Prostate gland (tissue), 2 donors: ENCODE results near the gene ARMC9. TPM values are rescaled to one million over a fixed set of nuclear protein-coding genes. Genes with fewer than 3 reads are reported as not detected.

ENCODE experiments used
- DNase-seq: peaks from one replicate; pipeline ENCODE4 v3.0.0-alpha.2; 2019; ENCODE audit warnings: low spot score
- H3K27ac ChIP-seq, 2 donors: fragments of 200-600 bp; sonication (generic); 2 replicates each; pipeline ENCODE4 v1.5.1; 2017 to 2019
- H3K27me3 ChIP-seq: fragments of 200-600 bp; sonication (generic); replicated peaks from 2 replicates; pipeline ENCODE4 v1.5.1; 2019; ENCODE audit not compliant: insufficient read depth
- H3K36me3 ChIP-seq, 2 donors: fragments of 200-600 bp; sonication (generic); 1 replicate in 1 of 2; 2 replicates in 1 of 2; pipeline versions ENCODE4 v1.5.1 to v1.8.1; 2017 to 2019
- H3K4me1 ChIP-seq: fragments of 200-600 bp; sonication (generic); replicated peaks from 2 replicates; pipeline ENCODE4 v1.5.1; 2019
- H3K4me3 ChIP-seq, 2 donors: fragments of 200-600 bp; sonication (generic); 2 replicates each; pipeline ENCODE4 v1.5.1; 2017 to 2019
- H3K9me3 ChIP-seq: fragments of 200-600 bp; sonication (generic); 2 replicates; pipeline ENCODE4 v1.5.1; 2017
- POLR2A ChIP-seq: fragments of 450-650 bp; IDR thresholded peaks from one replicate; pipeline ENCODE4 v1.6.1; 2016; ENCODE audit warnings: antibody characterized with exemption, mild to moderate bottlenecking
- POLR2AphosphoS5 ChIP-seq: sonication (generic); formaldehyde crosslinking; IDR thresholded peaks from one replicate; pipeline ENCODE4 v1.6.1; 2017; ENCODE audit warnings: antibody characterized with exemption
- WGBS: methylation state at CpG from one replicate; pipeline ENCODE4 v1.1.5; 2018; 5-methylcytosine and 5-hydroxymethylcytosine counted together
- intact Hi-C: fragments of 100-400 bp; cut with DNase I; formaldehyde crosslinking; loops from one replicate; pipeline ENCODE4 v1.14.2; 2022
- total RNA-seq, 2 donors: library from RNA; depleted of rRNA; stranded (reverse); fragments of >200 nt; gene quantifications; one replicate each; pipeline ENCODE4 v1.1.0, GENCODE V29; 2016
- TF ChIP-seq, protein P1 (sequence below), 4 experiments: fragments of 200-600 bp in 2 of 4; fragments of 450-650 bp in 2 of 4; sonication (generic) in 2 of 4; IDR thresholded peaks; 1 replicate in 3 of 4; 2 replicates in 1 of 4; pipeline ENCODE4 v1.5.1; 2016 to 2019; ENCODE audit warnings: antibody characterized with exemption in 4 of 4, mild to moderate bottlenecking in 2 of 4, moderate library complexity in 2 of 4

The ARMC9 gene
- total RNA-seq, 2 donors from 2014 or later: 11.3 to 40.0 TPM

DNA sequence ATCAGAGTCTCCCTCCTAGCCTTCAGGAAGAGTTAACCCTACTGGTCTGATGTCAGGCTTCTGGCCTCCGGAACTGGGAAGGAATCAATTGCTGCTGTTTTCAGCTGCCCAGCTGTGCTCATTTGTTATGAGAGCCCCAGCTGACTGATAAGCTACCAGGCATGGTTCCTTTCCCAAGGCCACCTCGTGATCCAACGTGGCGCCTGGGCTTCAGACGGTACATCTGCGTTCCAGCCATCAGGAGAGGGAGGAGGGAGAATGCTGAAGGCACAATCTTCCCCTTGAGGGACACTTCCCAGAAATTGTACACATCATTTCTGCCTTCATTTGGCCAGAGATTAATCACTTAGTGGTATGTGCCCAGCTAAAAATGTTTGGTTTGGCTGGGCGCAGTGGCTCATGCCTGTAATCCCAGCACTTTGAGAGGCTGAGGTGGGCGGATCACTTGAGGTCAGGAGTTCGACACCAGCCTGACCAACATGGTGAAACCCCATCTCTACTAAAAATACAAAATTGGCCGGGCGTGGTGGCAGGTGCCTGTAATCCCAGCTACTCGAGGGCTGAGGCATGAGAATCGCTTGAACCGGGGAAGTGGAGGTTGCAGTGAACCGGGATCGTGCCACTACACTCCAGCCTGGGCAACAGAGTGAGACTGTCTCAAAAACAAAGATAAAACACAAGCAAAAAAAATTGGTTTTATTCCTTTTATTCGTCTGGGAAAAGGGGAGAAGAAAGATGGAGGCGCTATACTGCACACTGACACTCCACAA, 10.5 kb upstream of the ARMC9 start:
- H3K4me1 ChIP-seq: no peaks in the 10 kb centered on the region
- intact Hi-C loops: no loop called here
- H3K9me3 ChIP-seq: no peaks in the 10 kb centered on the region
- H3K27me3 ChIP-seq: no peaks in the 10 kb centered on the region
- no peak overlapping the region for H3K27ac ChIP-seq
- no peak for DNase-seq
- WGBS: 73% methylated on average over 18 of the region's 18 CpGs
- no peaks in the 10 kb centered on the region for H3K36me3 ChIP-seq
- TF ChIP-seq POLR2A (no peak), POLR2AphosphoS5 (no peak)
- TF ChIP-seq, protein P1, sequence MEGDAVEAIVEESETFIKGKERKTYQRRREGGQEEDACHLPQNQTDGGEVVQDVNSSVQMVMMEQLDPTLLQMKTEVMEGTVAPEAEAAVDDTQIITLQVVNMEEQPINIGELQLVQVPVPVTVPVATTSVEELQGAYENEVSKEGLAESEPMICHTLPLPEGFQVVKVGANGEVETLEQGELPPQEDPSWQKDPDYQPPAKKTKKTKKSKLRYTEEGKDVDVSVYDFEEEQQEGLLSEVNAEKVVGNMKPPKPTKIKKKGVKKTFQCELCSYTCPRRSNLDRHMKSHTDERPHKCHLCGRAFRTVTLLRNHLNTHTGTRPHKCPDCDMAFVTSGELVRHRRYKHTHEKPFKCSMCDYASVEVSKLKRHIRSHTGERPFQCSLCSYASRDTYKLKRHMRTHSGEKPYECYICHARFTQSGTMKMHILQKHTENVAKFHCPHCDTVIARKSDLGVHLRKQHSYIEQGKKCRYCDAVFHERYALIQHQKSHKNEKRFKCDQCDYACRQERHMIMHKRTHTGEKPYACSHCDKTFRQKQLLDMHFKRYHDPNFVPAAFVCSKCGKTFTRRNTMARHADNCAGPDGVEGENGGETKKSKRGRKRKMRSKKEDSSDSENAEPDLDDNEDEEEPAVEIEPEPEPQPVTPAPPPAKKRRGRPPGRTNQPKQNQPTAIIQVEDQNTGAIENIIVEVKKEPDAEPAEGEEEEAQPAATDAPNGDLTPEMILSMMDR (IDR thresholded peaks at IDR 0.05): no peak
- no peak overlapping the region for H3K4me3 ChIP-seq

DNA sequence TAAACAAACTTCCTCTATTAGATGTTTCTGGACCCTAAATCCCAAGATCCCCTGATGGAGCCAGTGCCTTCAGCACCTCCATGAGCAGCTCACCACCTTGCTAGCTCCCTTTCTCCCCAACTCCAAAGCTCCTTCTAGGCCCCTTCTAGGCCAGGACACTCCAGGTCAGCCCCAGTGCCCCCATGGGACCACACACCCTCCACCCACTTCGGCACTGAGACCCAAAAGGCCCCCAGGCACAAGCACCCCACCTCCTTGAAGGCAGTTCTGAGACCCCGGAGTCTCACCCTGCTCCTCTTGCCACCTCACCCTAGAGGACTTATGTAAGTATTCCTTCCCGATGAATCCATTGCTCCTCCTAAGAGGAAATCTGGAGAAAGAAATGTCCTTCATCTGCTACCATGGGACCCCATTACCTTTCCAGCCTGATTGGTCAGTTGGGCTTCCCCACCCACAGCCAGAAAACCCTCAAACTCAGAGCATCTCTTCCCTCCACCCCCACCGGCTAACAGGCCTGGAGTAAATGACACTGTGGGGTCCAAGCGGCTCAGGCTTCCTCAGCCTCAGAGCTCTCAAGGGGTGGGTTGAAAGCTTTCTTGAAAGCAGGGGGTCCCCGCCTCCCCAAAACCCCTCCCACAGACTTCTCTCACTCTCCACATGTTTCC, 9.8 kb upstream of the ARMC9 start:
- H3K27ac ChIP-seq: no peak overlapping the region
- H3K9me3 ChIP-seq: no peaks in the 10 kb centered on the region
- H3K27me3 ChIP-seq: no peaks in the 10 kb centered on the region
- 95% methylated on average over 6 of the region's 6 CpGs for whole genome bisulfite sequencing
- H3K36me3 ChIP-seq: no peaks in the 10 kb centered on the region
- intact Hi-C loops: no loop called here
- no peaks in the 10 kb centered on the region for H3K4me1 ChIP-seq
- H3K4me3 ChIP-seq: no peak overlapping the region
- TF ChIP-seq, protein P1 (IDR thresholded peaks at IDR 0.05): no peak
- TF ChIP-seq POLR2AphosphoS5 (no peak), POLR2A (no peak)
- no peak for DNase-seq

DNA sequence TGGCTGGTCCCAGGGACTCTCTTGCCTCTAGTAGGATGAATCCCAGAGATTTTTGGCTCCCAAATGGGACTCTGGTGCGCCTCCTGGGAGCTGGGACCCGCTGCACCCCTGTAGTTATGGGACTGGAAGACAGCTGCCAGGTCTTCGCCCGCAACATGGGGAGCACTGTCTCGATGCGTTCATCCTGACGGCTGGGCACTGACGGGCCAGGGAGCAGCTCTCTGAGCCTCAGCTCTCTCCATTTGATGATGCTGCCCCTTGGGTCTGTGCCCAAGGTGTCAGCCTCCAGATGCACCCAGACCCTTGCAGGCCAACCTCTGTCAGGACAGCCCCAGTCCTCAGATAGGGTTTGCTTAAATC, 9.3 kb upstream of the ARMC9 start:
- WGBS: 97% methylated on average over 8 of the region's 8 CpGs
- no peak for TF ChIP-seq POLR2A
- TF ChIP-seq POLR2AphosphoS5: no peak
- TF ChIP-seq, protein P1 (IDR thresholded peaks at IDR 0.05): no peak
- Histone ChIP-seq H3K4me3 (no peak overlapping the region), H3K27ac (no peak overlapping the region), H3K9me3 (no peaks in the 10 kb centered on the region), H3K27me3 (no peaks in the 10 kb centered on the region), H3K4me1 (no peaks in the 10 kb centered on the region), H3K36me3 (no peaks in the 10 kb centered on the region)
- DNase-seq: no peak
- intact Hi-C loops: no loop called here

DNA sequence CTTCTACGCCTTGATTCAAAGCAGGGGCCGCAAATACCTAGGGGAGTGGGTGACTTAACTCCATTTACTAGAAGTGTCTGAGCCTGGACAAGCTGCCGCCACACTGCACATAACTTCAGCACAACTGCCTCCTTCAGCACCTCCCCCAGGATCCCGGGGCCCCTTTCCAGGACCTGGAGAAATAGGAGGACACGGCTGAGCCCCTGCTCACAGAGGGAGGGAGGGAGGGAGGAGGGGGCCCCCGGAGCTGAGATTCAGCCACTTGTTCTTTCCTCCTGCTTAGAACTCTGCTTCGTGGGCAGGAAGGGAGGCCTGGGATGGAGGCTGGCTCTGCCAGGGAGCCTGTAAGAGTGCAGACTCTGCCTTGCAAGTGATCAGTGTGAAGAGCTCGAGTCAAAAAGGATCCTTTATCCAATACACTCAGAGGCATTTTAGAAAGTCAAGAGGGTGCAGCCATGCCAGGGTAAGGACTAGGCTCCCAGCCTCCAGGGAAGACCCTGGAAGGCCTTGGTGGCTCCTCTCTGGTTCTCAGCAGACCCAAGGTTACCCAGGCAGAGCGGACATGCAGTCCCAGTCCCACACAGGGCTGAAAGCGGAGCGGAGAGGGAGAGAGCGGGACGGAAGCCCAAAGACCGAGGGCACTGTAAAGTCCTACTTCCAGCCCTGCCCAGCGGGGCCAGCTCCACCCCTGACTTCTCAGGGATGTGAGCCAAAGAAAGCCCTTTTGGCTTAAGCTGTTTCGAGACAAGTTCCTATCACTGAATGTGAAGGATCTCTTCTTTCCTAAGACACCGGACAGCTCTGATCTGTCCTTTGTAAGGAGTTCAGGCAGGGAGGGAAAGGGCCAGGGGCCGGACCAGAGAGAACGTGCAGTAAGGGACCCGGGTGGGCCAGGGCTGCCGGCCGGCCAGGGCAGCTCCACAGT, 8.6 kb upstream of the ARMC9 start:
- Histone ChIP-seq H3K9me3 (no peaks in the 10 kb centered on the region), H3K36me3 (no peaks in the 10 kb centered on the region), H3K4me1 (no peaks in the 10 kb centered on the region), H3K4me3 (peak overlapping the region in 1 of 2 donors; percentile 24), H3K27ac (peak overlapping the region; percentile 77 to 78), H3K27me3 (no peaks in the 10 kb centered on the region)
- intact Hi-C loops: no loop called here
- no peak for TF ChIP-seq POLR2A
- WGBS: 51% methylated on average over 22 of the region's 22 CpGs
- no peak for DNase-seq

DNA sequence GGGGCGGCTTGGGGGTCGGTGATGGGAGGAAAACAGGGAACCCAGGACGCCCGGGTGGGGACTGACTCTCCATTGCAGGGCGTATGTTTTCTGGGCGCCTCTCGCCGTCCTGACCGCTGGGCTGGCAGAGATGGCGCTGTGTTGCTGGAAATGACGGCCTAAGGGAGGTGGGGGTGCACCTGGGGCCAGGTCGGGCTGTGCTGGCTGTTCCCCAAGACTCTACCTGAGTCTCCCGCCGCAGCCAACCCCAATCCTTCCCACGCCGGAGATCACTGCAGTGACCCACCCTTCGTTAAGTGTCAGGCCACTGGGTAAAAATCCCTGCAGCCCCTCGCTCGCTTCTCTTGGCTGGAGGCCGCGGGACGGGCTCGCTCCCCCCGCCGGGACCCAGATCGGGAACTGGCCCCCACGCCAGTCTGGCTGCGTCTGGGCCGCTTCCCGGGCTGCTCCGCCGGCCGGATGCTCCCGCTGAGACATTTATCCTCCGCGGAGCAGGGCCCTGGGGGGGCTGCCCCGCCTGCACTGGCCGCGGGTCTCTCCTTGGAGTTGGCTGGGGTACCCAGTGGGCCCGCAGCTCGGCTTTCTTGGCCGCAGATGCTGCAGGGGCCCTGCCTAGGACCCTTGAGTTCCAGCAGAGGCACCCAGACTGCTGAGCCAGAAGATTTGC, 7.8 kb upstream of the ARMC9 start:
- no peak for TF ChIP-seq POLR2A
- TF ChIP-seq, protein P1 (IDR thresholded peaks at IDR 0.05): peak in 1 of 4 experiments; percentile 14
- Histone ChIP-seq H3K4me3 (peak overlapping the region; percentile 24 to 25), H3K4me1 (no peaks in the 10 kb centered on the region), H3K9me3 (no peaks in the 10 kb centered on the region), H3K27ac (peak overlapping the region; percentile 77 to 78), H3K27me3 (no peaks in the 10 kb centered on the region), H3K36me3 (no peaks in the 10 kb centered on the region)
- DNase-seq: peak; percentile 50
- 16% methylated on average over 41 of the region's 42 CpGs for WGBS
- intact Hi-C loops: no loop called here
